GM18511 (cell line): ENCODE measurements around the gene CDH13.

Experiments
- ATAC-seq: cut with Tn5 transposase; IDR thresholded peaks from one replicate; pipeline ENCODE4 v1.9.1; 2021; ENCODE audit warnings: mild to moderate bottlenecking, moderate library complexity; ENCODE audit not compliant: unreplicated experiment

CDH13 gene

GRCh38 chr16:83136924-83137323 is 510.2 kb downstream of the CDH13 start:
- ATAC-seq: no peak

- peak; percentile 69 for ATAC-seq
Measured at GRCh38 chr16:83137326-83137781, 510.6 kb downstream of the CDH13 start.

- no peak for ATAC-seq
Measured at GRCh38 chr16:83137894-83138293, 511.1 kb downstream of the CDH13 start.

GRCh38 chr16:83138512-83138911 is 511.7 kb downstream of the CDH13 start:
- ATAC-seq: no peak

- no peak for ATAC-seq
Measured at GRCh38 chr16:83138976-83139690, 512.4 kb downstream of the CDH13 start.

GRCh38 chr16:83143788-83144187 is 517.0 kb downstream of the CDH13 start:
- no peak for ATAC-seq

GRCh38 chr16:83145297-83145696 is 518.5 kb downstream of the CDH13 start:
- no peak for ATAC-seq

- ATAC-seq: no peak
Measured at GRCh38 chr16:83147244-83147643, 520.5 kb downstream of the CDH13 start.

- no peak for ATAC-seq
Measured at GRCh38 chr16:83158320-83158957, 531.7 kb downstream of the CDH13 start.

GRCh38 chr16:83159049-83159448 is 532.3 kb downstream of the CDH13 start:
- no peak for ATAC-seq

- no peak for ATAC-seq
Measured at GRCh38 chr16:83160287-83161020, 533.7 kb downstream of the CDH13 start.

- ATAC-seq: no peak
Measured at GRCh38 chr16:83162791-83163190, 536.0 kb downstream of the CDH13 start.

- ATAC-seq: no peak
Measured at GRCh38 chr16:83164816-83165215, 538.0 kb downstream of the CDH13 start.

GRCh38 chr16:83171396-83171795 is 544.6 kb downstream of the CDH13 start:
- ATAC-seq: no peak

- no peak for ATAC-seq
Measured at GRCh38 chr16:83174671-83175070, 547.9 kb downstream of the CDH13 start.

GRCh38 chr16:83176802-83177201 is 550.0 kb downstream of the CDH13 start:
- ATAC-seq: no peak

GRCh38 chr16:83185902-83186301 is 559.1 kb downstream of the CDH13 start:
- ATAC-seq: no peak

GRCh38 chr16:83187405-83187804 is 560.6 kb downstream of the CDH13 start:
- ATAC-seq: no peak

GRCh38 chr16:83196796-83197195 is 570.0 kb downstream of the CDH13 start:
- ATAC-seq: no peak

GRCh38 chr16:83197450-83197849 is 570.7 kb downstream of the CDH13 start:
- no peak for ATAC-seq

GRCh38 chr16:83198977-83199376 is 572.2 kb downstream of the CDH13 start:
- no peak for ATAC-seq
